DLD1 (cell line): Measurements from ENCODE around the gene TMEFF1.
"Not testable (repeated sequence)": the region's sequence is repeated elsewhere in the genome, so short reads cannot be mapped to it uniquely, and the experiment has no call there.

Experiments used
- in situ Hi-C: cut with HindIII; loops from 2 replicates; pipeline ENCODE4 v1.10.0; 2017; ENCODE audit warnings: low sequenced_read_pairs

The TMEFF1 gene, protein sequence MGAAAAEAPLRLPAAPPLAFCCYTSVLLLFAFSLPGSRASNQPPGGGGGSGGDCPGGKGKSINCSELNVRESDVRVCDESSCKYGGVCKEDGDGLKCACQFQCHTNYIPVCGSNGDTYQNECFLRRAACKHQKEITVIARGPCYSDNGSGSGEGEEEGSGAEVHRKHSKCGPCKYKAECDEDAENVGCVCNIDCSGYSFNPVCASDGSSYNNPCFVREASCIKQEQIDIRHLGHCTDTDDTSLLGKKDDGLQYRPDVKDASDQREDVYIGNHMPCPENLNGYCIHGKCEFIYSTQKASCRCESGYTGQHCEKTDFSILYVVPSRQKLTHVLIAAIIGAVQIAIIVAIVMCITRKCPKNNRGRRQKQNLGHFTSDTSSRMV

GRCh38 chr9:100472788-100473275, at the start of gene TMEFF1:
TMEFF1 (plus strand) TSS chr9:100473149; CDS start chr9:100473545, 396 bp downstream.
- in situ Hi-C loops = no loop called here

DNA sequence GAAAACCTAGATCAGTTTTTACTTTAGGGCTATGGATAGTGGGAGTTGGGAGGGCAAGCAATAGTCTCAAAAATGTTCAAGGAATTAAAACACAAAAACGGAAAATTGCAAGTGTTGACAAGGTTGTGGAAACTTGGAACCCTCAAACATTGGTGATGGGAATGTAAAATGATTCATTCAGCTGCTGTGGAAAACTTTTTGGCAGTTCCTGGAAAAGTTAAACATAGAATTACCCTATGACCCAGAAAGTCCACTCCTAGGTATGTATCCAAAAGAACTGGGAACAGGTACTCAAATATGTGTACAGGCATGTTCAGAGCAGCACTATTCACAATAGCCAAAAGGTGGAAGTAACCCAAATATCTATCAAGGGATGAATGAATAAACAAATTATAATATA, 47.2 kb upstream of the TMEFF1 start:
- in situ Hi-C loops = no loop called here

DNA sequence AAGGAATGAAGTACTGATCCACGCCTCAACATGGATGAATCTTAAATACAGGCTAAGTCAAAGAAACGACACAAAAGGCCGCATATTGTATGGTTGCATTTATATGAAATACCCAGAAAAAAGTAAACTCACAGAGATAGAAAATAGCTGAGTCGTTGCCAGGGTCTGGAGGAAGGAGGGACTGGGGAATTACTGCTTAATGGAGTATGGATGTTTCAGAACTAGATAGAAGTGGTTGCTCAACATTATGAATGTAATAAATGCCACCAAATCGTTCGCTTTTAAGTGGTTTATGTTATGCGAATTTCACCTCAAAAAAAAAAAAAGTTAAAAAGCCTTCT, 46.8 kb upstream of the TMEFF1 start:
- in situ Hi-C loops = no loop called here

GRCh38 chr9:100426530-100427365, 46.2 kb upstream of the TMEFF1 start, which contains the start of gene MSANTD3:
MSANTD3 (plus strand) TSS chr9:100427143; CDS start chr9:100441939, 14,796 bp downstream.
- in situ Hi-C loops = no loop called here

GRCh38 chr9:100427366-100428263, 45.3 kb upstream of the TMEFF1 start:
- in situ Hi-C loops = no loop called here

DNA sequence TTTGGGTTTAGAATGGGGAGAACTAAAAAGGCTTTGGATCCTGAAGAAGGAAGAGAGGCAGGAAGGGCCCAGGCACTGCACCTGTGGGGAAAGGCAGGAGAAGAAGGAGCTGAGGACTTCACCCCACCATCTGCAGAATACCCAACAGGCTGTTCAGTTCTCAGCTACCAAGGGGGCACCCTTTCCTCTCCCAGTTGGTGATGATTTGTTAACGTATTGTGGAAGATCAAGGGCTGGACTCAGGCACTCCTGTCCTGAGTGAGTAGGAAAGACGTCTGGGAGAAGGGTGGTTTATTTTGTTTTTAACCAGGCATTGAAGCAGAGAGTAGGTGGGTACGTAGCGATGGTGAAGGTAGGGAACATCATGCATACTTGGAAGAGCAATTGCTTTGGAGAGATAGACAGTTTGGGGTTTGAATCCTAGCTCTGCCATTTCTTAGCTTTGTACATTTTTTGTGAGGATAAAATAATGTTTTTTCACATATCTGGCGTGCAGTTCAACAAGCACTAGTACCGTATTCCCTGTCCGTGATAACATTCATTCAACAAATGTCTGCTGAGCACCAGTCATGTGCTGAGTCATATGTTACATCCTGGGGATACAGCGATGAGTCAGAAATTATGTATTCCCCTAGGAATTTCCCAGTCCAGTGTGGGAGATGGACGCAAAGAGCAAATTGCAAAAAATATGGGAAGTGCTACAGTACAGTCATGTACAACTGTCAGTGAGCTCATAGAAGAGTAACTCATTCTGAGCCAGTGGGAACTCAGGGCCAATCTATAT, 43.9 kb upstream of the TMEFF1 start:
- in situ Hi-C loops = no loop called here

DNA sequence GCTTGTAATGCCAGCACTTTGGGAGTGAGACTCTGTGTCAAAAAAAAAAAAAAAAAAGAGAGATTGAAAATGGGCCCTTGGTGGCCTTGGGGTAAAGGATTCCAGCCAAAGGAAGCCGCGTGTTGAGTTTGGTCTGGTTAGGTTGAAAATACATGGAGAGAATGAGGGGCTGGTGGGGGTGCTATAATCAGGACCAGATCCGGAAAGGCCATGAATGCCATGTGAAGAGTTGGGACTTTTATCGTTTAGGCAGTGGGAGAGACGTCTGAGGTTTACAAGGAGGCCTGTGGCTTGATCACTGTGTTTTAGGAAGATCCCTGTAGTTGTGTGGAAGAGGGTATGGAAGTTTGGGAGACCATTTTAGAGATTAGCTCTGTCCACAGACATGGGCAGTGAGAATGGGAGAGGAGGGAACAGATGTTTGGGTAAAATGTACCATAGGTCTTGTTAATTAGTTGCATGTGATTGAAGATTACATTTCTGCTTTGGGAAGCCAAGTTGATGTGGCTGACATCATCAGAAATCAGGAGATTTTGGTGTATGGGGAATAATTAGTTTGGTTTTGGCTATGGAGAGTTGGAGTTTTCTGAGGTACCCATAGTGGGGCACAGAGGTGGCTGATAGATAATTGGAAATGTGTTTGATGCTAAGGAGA, 42.5 kb upstream of the TMEFF1 start:
- in situ Hi-C loops = no loop called here

- in situ Hi-C loops = no loop called here
Measured at GRCh38 chr9:100431886-100432285, 41.1 kb upstream of the TMEFF1 start.

DNA sequence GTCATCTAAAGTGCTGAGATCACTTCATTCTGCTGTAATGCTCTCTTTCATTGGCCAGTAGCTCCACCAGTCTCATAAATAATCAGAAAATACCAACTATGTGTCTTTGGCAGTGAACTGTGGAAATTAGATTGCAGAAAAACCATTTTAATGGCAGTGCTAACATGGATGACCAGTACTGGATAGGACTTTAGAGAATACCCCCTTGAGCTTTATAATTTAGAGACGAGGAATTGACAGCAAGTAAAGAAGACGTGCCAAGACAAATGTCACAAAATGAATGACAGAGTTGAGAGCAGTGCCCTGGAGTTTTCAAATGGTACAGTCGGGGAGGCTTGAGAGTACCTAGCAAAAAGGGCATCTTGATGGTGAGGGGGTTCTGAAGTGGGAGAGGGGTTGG, 40.2 kb upstream of the TMEFF1 start:
- in situ Hi-C loops = no loop called here

DNA sequence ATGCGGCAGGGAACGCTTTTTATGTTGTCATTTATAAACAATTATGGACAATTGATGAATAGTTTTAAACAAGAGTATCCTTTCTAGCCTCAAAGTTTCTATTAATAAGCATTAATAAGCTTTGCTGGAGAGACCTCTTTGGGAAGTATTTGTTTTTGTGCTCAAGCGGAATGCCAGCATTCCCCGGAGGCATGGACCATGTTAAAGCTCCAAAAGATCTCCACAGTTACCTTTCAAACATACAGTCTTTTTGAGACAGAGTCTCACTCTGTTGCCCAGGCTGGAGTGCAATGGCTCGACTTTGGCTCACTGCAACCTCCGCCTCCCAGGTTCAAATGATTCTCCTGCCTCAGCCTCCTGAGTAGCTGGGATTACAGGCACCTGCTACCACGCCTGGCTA, 36.4 kb upstream of the TMEFF1 start:
- in situ Hi-C loops = no loop called here

DNA sequence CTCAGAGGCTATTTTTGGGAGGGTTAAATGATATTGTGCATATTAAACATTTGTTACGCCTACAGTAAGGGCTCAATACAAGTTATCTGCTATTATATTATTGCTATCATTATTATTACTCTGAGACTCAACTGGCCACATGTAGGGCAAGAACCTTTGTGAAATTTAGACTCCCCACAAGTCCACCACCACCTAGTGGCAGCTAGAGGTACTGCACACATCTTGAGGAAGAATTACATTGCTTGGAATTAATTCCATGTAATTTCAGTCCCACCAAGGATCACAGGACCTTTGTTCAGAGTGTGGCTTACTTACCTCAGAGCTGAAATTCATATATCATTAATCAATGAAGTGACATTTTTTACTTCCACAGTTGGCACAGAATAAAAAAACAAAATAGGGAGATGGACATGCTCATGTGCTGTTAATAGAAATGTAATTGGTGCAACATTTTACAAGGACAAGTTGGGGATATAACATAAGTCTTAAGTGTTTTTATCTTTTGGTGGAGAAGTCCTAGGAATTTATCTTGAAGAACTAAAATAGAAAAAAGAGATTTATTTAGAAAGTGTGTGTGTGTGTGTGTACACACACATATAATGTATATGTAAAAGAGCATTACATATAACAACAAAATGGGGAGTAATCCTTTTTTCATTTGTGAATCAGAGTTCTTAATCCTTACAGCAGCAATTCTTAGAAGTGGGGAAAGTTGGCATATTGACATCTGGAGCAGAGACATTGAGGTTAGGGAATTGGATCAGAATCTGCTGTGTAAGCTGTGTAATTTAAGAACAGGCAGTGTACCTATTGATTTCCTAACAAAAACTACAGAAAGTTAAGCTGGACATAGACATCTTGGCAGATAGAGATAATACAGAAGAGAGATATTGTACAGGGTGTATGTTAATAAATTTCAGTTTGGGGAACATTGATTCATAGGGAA, 34.8 kb upstream of the TMEFF1 start:
- in situ Hi-C loops = no loop called here

DNA sequence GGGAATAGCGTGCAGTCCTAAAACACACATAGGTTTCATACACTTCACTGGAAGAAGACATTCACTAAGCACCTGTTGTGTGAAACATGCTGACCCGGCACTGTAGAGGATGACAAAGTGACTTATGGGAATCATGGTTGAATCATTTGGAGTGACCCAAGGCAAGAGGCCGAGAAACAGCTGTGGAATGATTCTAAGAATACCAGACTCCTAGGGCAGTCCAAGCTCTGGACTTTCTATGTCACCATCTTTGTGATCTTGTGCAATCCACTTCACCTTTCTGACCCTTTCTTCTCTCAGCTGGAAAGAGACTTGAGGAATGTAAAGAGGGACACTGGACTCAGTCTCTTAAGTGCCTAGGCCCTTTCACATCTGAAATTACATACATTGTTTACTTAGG, 32.9 kb upstream of the TMEFF1 start:
- in situ Hi-C loops = no loop called here

- in situ Hi-C loops = not testable (repeated sequence)
Measured at GRCh38 chr9:100440487-100440886, 32.5 kb upstream of the TMEFF1 start.

DNA sequence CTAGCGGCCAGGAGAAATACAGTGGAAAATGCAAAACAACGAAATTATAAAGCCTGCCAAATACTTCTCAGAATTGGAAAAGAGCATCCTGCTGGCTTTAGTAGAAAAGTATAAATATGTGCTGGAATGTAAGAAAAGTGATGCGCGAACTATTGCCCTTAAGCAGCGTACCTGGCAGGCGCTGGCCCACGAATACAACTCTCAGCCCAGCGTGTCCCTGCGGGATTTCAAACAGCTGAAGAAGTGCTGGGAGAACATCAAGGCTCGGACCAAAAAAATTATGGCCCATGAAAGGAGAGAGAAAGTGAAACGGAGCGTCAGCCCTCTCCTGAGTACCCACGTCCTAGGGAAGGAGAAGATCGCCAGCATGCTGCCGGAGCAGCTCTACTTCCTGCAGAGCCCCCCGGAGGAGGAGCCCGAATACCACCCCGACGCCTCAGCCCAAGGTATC, 31.0 kb upstream of the TMEFF1 start:
- in situ Hi-C loops = no loop called here

DNA sequence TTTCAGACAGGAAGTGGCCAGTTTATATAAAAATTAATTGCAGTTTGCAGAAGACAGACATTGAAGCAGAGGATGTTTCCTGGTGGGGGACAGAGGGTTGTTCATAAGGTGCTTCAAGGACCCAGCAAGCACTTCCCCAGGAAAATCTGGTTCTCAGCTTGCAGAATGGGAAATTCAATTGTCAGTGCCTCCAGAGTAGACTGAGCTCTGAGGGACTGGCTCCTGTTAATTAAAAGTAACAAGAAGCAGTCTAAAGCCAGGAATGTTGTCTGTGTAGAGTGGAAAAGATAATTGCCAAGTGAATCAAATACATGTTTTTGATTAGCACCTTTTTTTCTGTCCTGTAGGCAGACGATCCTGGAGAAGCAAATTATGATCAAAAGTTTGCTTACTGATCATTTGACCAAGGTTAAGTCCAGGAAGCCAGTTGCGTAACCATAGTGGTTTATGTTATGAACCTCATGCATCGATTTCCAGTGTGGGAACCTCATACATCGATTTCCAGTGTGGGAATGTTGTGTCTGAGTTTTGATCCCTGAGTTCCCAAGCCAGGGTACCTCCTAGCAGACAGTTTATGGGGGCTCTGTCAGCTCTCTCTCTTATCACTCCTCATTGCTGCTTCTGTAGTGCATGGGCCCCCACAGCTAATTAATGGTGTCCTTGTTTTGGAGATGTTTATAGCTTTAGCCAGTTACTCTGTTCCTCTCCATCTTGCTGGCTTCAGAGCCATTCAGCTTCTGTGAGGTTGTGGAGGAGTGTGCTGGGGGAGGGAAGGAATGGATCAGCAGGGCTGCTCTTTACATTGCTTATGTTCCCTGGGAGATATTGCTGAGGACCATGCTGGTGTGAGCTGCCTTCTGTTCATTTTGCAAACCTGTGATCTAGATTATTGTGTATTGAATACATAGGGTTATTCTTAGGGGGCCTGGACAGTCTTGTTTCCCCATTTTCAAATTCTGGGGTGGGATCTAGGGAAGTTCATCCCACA, 28.9 kb upstream of the TMEFF1 start:
- in situ Hi-C loops = no loop called here

- in situ Hi-C loops = no loop called here
Measured at GRCh38 chr9:100445161-100445902, 27.6 kb upstream of the TMEFF1 start.
